IPS DF 6.9 (cell line): ENCODE measurements around the gene UBXN2A.

ENCODE experiments used
- DNase-seq: peaks from one replicate; pipeline ENCODE4 v3.0.0-alpha.2; 2013; ENCODE audit warnings: low read depth, low spot score
- H3K27ac ChIP-seq: one replicate; pipeline ENCODE4 v1.5.1; 2013; ENCODE audit warnings: low read length, control low read depth
- H3K27me3 ChIP-seq: 2 replicates; pipeline ENCODE4 v1.6.1; 2013; ENCODE audit warnings: mild to moderate bottlenecking, low read length; ENCODE audit not compliant: control insufficient read depth, insufficient read depth
- H3K36me3 ChIP-seq: 2 replicates; pipeline ENCODE4 v1.6.1; 2013; ENCODE audit warnings: low read length; ENCODE audit not compliant: control insufficient read depth, insufficient read depth
- H3K4me1 ChIP-seq: 2 replicates; pipeline ENCODE4 v1.6.1; 2013; ENCODE audit warnings: low read length; ENCODE audit not compliant: control insufficient read depth, insufficient read depth
- H3K4me3 ChIP-seq: 2 replicates; pipeline ENCODE4 v1.5.1; 2013; ENCODE audit warnings: mild to moderate bottlenecking, low read length
- H3K9me3 ChIP-seq: 2 replicates; pipeline ENCODE4 v1.6.1; 2013; ENCODE audit warnings: low read length, inconsistent platforms; ENCODE audit not compliant: control insufficient read depth, insufficient read depth
- WGBS: extraction: QIAGEN DNeasy Blood & Tissue Kit; methylation state at CpG from one replicate; pipeline ENCODE4 v1.1.7; 2013; ENCODE audit warnings: mixed read lengths, missing lambda C conversion rate; ENCODE audit not compliant: insufficient read length, insufficient coverage; 5-methylcytosine and 5-hydroxymethylcytosine counted together

UBXN2A gene

GRCh38 chr2:23916727-23917405, 23.4 kb upstream of the UBXN2A start:
- Histone ChIP-seq H3K27me3 (no peaks in the 10 kb centered on the region), H3K9me3 (no peaks in the 10 kb centered on the region), H3K27ac (no peak overlapping the region), H3K36me3 (no peaks in the 10 kb centered on the region), H3K4me1 (peaks cover 2% of the 10 kb centered on the region; the same call in 1 of the 2 replicates), H3K4me3 (no peak overlapping the region)
- DNase-seq = no peak
- no CpG with 5 or more reads among the region's 3 CpGs for WGBS

GRCh38 chr2:23918837-23919489, 21.3 kb upstream of the UBXN2A start:
- Histone ChIP-seq H3K27me3 (no peaks in the 10 kb centered on the region), H3K4me1 (peaks cover 1% of the 10 kb centered on the region; the same call in 1 of the 2 replicates), H3K36me3 (no peaks in the 10 kb centered on the region), H3K27ac (no peak overlapping the region), H3K9me3 (no peaks in the 10 kb centered on the region), H3K4me3 (no peak overlapping the region)
- no CpG with 5 or more reads among the region's 8 CpGs for WGBS
- DNase-seq = no peak

GRCh38 chr2:23924589-23925359, 15.5 kb upstream of the UBXN2A start:
- no CpG with 5 or more reads among the region's 7 CpGs for WGBS
- no peak overlapping the region for H3K4me3 ChIP-seq
- H3K27ac ChIP-seq = no peak overlapping the region
- H3K4me1 ChIP-seq = no peaks in the 10 kb centered on the region
- H3K27me3 ChIP-seq = no peaks in the 10 kb centered on the region
- H3K36me3 ChIP-seq = no peaks in the 10 kb centered on the region
- DNase-seq = no peak
- no peaks in the 10 kb centered on the region for H3K9me3 ChIP-seq

- H3K27me3 ChIP-seq = no peaks in the 10 kb centered on the region
- no peak for DNase-seq
- no peaks in the 10 kb centered on the region for H3K4me1 ChIP-seq
- H3K27ac ChIP-seq = no peak overlapping the region
- no CpG with 5 or more reads among the region's 13 CpGs for WGBS
- peak overlapping the region; percentile 74 for H3K4me3 ChIP-seq
- H3K9me3 ChIP-seq = no peaks in the 10 kb centered on the region
- H3K36me3 ChIP-seq = no peaks in the 10 kb centered on the region
These were observed 14.5 kb upstream of the UBXN2A start for GRCh38 chr2:23925702-23926289.

- H3K4me1 ChIP-seq = no peaks in the 10 kb centered on the region
- WGBS = no CpG with 5 or more reads among the region's 39 CpGs
- no peaks in the 10 kb centered on the region for H3K36me3 ChIP-seq
- no peaks in the 10 kb centered on the region for H3K27me3 ChIP-seq
- H3K27ac ChIP-seq = no peak overlapping the region
- no peaks in the 10 kb centered on the region for H3K9me3 ChIP-seq
- DNase-seq = no peak
- H3K4me3 ChIP-seq = peak overlapping the region; percentile 74
These were observed 13.9 kb upstream of the UBXN2A start for GRCh38 chr2:23926290-23926749.

GRCh38 chr2:23926750-23927571, 13.3 kb upstream of the UBXN2A start, which contains the start of gene ATAD2B:
ATAD2B (minus strand) TSS chr2:23927123; CDS start chr2:23926770, 353 bp downstream.
- no peak within 1 kb of the TSS for H3K27ac ChIP-seq
- no CpG with 5 or more reads among the region's 88 CpGs for WGBS
- DNase-seq = peak; percentile 90
- H3K4me1 ChIP-seq = no peaks in the 10 kb centered on the region
- H3K27me3 ChIP-seq = no peaks in the 10 kb centered on the region
- no peaks in the 10 kb centered on the region for H3K9me3 ChIP-seq
- no peaks in the 10 kb centered on the region for H3K36me3 ChIP-seq
- H3K4me3 ChIP-seq = peak within 1 kb of the TSS; percentile 74

- no CpG with 5 or more reads among the region's 1 CpG for WGBS
- H3K27ac ChIP-seq = no peak overlapping the region
- DNase-seq = no peak
- H3K4me3 ChIP-seq = no peak overlapping the region
- no peaks in the 10 kb centered on the region for H3K9me3 ChIP-seq
- H3K4me1 ChIP-seq = no peaks in the 10 kb centered on the region
- H3K27me3 ChIP-seq = no peaks in the 10 kb centered on the region
- H3K36me3 ChIP-seq = no peaks in the 10 kb centered on the region
These were observed 6.0 kb upstream of the UBXN2A start for GRCh38 chr2:23934259-23934658.

DNA sequence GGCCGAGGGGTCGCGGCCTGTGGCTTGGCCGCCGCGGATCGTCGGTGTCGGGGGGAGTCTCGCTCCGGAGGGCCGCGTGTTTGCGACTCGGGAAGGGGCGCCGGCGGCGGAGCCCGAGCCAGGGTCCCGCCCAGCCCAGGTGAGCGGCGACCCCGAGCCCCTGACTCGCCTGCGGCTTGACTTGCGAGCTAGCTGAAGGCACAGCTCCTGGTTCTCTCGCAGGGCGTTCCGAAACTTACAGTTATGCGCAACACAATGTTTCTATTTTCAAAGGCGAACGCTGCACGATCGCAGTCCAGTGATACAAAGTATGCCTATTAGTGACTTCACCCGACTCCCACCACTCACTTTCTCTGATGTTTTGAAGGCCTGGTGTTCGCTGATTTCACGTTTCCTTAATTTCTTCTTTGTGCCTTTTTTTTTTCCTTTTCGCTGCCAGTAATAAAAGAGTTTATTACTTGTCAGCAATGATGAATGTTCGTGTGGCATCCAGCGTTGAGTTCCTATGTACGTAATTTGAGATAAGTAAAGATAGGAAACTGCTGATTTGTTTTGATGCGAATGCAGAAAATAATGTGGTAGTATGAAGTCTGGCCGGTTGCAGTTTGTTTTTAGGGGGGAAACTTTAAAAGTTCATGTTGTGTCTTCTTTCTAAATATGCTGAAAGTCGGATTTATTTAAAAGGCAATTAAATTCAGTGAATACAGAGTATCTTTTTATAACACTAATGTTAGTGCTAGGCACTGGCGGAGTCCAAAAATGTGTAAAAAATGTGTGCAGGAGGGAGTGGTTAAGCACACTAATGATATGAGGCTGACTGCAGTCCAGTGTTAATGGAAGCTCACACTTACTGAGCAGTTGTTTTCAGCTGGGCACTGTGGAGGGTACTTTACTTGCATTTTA, 706 bp downstream of the UBXN2A start:
- no CpG with 5 or more reads among the region's 46 CpGs for WGBS
- Histone ChIP-seq H3K4me3 (peak overlapping the region; percentile 83; the same call in 1 of the 2 replicates), H3K27ac (no peak overlapping the region), H3K36me3 (no peaks in the 10 kb centered on the region), H3K27me3 (no peaks in the 10 kb centered on the region), H3K4me1 (no peaks in the 10 kb centered on the region), H3K9me3 (no peaks in the 10 kb centered on the region)
- DNase-seq = no peak

- Histone ChIP-seq H3K4me3 (no peak overlapping the region), H3K9me3 (no peaks in the 10 kb centered on the region), H3K36me3 (no peaks in the 10 kb centered on the region), H3K27me3 (no peaks in the 10 kb centered on the region), H3K4me1 (no peaks in the 10 kb centered on the region), H3K27ac (no peak overlapping the region)
- DNase-seq = no peak
- WGBS = no CpG with 5 or more reads among the region's 8 CpGs
These were observed 1.4 kb downstream of the UBXN2A start for GRCh38 chr2:23941644-23942043.
